Activated CD4-positive, alpha-beta memory T cell treated with anti-CD3 and anti-CD28 coated beads, Interleukin-2, amount 10 ng/mL, durations not matched to agents 7 days and 5 days (primary cell): ENCODE results near the gene TNRC6B. TPM values are rescaled to one million over a fixed set of nuclear protein-coding genes. Genes with fewer than 3 reads are reported as not detected.
"Not testable (repeated sequence)": the region's sequence is repeated elsewhere in the genome, so short reads cannot be mapped to it uniquely, and the experiment has no call there.

Source experiments
- CTCF ChIA-PET: fragments of 350-600 bp; sonication (Branson Sonifier 250); formaldehyde crosslinking; loops from one replicate; lab custom pipeline; 2021; ENCODE audit warnings: antibody characterized with exemption, inconsistent platforms; lab: Charles Lee
- POLR2A ChIA-PET: fragments of 350-600 bp; sonication (Branson Sonifier 250); formaldehyde crosslinking; loops from one replicate; lab custom pipeline; 2021; ENCODE audit warnings: antibody characterized with exemption; lab: Charles Lee
- DNase-seq: peaks from one replicate; pipeline ENCODE4 v3.0.0-alpha.2; 2020
- H3K27ac Mint-ChIP-seq: one replicate; pipeline ENCODE4 v1.8.0; 2021; ENCODE audit warnings: mild to moderate bottlenecking, mixed read lengths
- H3K27me3 Mint-ChIP-seq: one replicate; pipeline ENCODE4 v1.8.0; 2021; ENCODE audit warnings: mixed read lengths
- H3K36me3 Mint-ChIP-seq: one replicate; pipeline ENCODE4 v1.8.0; 2021; ENCODE audit warnings: low read depth, mixed read lengths
- H3K4me1 Mint-ChIP-seq: one replicate; pipeline ENCODE4 v1.8.0; 2021; ENCODE audit warnings: mixed read lengths
- H3K4me3 Mint-ChIP-seq: one replicate; pipeline ENCODE4 v1.8.0; 2021; ENCODE audit warnings: mild to moderate bottlenecking, mixed read lengths
- H3K9me3 Mint-ChIP-seq: one replicate; pipeline ENCODE4 v1.8.0; 2021; ENCODE audit warnings: mixed read lengths
- total RNA-seq, 2 experiments: library from RNA; stranded (reverse); gene quantifications; one replicate each; pipeline ENCODE4 v1.2.3, GENCODE V29; 2021

Gene TNRC6B
- total RNA-seq, 2 experiments from 2014 or later: 51.0 to 55.0 TPM

DNA sequence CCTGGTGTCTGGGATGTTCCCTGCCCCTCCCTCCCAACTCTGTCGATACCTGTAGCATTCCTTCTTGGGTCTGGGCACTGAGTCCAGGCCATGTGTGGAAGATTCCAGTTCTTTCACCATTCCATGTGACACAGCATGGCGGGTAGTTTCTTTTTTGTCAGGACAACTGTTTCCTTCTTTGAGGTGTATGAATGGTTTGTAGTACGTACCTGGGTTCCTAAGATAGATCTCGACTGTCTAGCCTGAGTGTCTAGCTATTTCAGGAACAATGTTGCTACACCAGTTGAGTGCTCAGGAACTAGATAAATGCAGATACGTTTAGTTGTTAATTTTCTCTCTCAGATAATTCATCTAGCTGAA is 43.3 kb downstream of the TNRC6B start:
- Mint-ChIP-seq H3K4me3 (no peak overlapping the region), H3K36me3 (peaks cover 8% of the 10 kb centered on the region), H3K27ac (no peak overlapping the region), H3K9me3 (no peaks in the 10 kb centered on the region), H3K4me1 (peaks cover 50% of the 10 kb centered on the region), H3K27me3 (no peaks in the 10 kb centered on the region)
- ChIA-PET CTCF (interaction anchor here (1.2 kb wide), 1 partner anchor 127 kb away, joined by 3 read pairs; no protein-coding TSS in a partner anchor), POLR2A (interaction anchor here (1.3 to 1.4 kb wide), 3 partner anchors 20 to 177 kb away, joined by 4 to 6 read pairs (median 6); no protein-coding TSS in a partner anchor)
- no peak for DNase-seq

DNA sequence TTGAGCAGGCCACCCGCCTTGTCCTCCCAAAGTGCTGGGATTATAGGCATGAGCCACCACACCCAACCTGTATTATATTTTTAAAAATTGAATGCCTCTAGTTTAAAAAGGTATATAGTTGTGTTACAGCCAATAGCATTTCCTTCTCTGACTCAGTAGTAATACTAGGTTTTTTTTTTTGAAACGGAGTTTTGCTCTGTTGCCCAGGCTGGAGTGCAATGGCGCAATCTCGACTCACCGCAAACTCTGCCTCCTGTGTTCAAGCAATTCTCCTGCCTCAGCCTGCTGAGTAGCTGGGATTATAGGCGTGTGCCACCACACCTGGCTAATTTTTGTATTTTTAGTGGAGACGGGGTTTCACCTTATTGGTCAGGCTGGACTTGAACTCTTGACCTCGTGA is 45.3 kb downstream of the TNRC6B start:
- peaks cover 40% of the 10 kb centered on the region for H3K4me1 Mint-ChIP-seq
- H3K9me3 Mint-ChIP-seq, H3K27me3 Mint-ChIP-seq, H3K4me3 Mint-ChIP-seq, DNase-seq, CTCF ChIA-PET, H3K27ac Mint-ChIP-seq, POLR2A ChIA-PET: not testable (repeated sequence)
- H3K36me3 Mint-ChIP-seq: peaks cover 16% of the 10 kb centered on the region

DNA sequence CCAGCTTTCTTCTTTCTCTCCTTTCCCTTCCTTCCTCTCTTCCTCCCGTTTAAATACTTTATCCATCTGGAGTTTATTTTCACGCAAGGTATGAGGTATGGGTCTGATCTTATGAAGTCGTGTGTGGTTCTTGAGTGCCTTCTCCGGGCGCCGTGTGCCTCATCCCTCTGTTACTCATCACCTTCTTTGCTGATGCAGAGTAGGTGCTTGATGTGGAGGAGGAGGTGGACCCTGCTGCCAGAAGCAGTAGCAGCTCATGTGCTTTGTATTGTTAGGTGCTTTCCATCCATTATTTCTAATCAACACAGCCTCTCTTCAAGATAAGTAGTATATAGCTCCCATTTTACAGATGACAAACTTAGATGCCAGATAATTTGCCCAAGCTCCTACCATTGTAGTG is 47.0 kb downstream of the TNRC6B start:
- no peak for DNase-seq
- H3K36me3 Mint-ChIP-seq: peaks cover 17% of the 10 kb centered on the region
- no peaks in the 10 kb centered on the region for H3K27me3 Mint-ChIP-seq
- no peaks in the 10 kb centered on the region for H3K9me3 Mint-ChIP-seq
- no peak overlapping the region for H3K4me3 Mint-ChIP-seq
- peaks cover 25% of the 10 kb centered on the region for H3K4me1 Mint-ChIP-seq
- POLR2A ChIA-PET: interaction anchor here (1.0 to 1.3 kb wide), 3 partner anchors 9 to 101 kb away, joined by 3 to 4 read pairs (median 3); no protein-coding TSS in a partner anchor
- CTCF ChIA-PET: no interaction called here
- H3K27ac Mint-ChIP-seq: no peak overlapping the region

DNA sequence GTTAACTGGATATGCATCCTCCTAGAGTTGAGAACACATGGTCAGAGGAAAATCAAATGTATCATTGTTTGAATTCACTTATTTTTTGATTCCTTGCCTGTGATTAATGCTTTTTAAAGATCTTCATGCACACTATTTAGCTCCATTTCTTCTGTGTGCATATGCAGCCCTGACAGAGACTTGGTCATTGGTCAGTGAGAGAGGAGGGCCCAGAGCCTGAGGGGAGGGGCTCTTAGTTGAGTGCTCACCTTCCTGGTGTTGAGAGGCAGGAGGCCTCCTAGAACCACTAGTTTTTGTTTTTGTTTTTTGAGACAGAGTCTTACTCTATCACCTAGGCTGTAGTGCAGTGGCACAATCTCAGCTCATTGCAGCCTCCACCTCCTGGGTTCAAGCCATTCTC is 48.9 kb downstream of the TNRC6B start:
- Mint-ChIP-seq H3K9me3 (no peaks in the 10 kb centered on the region), H3K4me1 (peaks cover 19% of the 10 kb centered on the region), H3K4me3 (no peak overlapping the region), H3K36me3 (peaks cover 23% of the 10 kb centered on the region), H3K27me3 (no peaks in the 10 kb centered on the region), H3K27ac (no peak overlapping the region)
- ChIA-PET CTCF (no interaction called here), POLR2A (interaction anchor here (0.9 kb wide), 1 partner anchor 48 kb away, joined by 3 read pairs; no protein-coding TSS in a partner anchor)
- no peak for DNase-seq

DNA sequence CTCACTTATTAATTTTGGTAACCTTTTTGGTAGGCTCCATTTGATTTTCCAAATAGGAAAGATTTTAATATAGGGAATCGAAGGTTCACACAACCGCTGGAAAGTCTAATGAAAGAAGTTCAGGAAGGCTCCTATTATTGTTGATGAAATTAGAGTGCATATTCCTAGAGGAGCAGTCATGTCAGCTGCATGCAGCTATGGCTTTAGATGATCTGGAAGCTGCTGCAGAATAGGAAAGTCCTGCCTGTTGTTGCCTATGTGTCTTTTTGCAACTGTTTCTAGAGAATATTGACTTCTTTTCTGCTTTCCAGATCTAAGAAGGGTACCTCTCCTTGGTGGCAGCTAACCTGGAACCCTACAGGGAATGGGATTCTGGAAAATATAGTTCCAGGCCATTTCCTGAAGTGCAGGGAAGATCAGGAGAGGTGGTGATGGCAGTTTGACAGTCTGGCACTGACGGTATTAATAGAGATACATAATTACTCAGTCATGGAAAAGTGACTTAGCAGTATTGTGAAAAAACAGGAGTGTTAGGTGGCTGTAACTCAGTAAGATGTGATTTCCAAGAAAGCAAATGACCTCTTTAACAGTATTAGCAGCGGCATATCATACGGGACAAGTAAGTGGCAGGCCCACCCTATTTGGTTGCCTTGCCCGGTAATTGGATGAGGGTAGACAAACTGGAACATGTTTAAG is 54.0 kb downstream of the TNRC6B start:
- Mint-ChIP-seq H3K27ac (no peak overlapping the region), H3K4me3 (no peak overlapping the region), H3K27me3 (no peaks in the 10 kb centered on the region), H3K4me1 (peaks cover 8% of the 10 kb centered on the region), H3K9me3 (no peaks in the 10 kb centered on the region), H3K36me3 (peaks cover 31% of the 10 kb centered on the region)
- POLR2A ChIA-PET: no interaction called here
- DNase-seq: no peak
- CTCF ChIA-PET: interaction anchor here (1.2 kb wide), 1 partner anchor 10 kb away, joined by 3 read pairs; no protein-coding TSS in a partner anchor

DNA sequence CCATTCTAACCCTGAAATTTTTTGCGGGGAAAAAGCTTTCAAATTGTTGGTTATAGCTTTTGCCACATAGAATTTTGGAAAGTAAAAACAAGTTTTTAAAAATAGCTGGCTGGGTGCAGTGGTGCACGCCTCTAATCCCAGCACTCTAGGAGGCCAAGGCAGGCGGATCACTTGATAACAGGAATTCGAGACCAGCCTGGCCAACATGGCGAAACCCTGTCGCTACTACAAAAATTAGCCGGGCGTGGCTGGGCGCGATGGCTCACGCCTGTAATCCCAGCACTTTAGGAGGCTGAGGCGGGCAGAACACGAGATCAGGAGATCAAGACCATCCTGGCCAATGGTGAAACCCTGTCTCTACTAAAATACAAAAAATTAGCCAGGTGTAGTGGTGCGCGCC is 54.9 kb downstream of the TNRC6B start:
- no peak overlapping the region for H3K4me3 Mint-ChIP-seq
- CTCF ChIA-PET: interaction anchor here (0.6 to 1.2 kb wide), 2 partner anchors 9 to 1065 kb away, joined by 3 read pairs; no protein-coding TSS in a partner anchor
- POLR2A ChIA-PET: interaction anchor here (0.7 kb wide), 1 partner anchor 17 kb away, joined by 3 read pairs; no protein-coding TSS in a partner anchor

DNA sequence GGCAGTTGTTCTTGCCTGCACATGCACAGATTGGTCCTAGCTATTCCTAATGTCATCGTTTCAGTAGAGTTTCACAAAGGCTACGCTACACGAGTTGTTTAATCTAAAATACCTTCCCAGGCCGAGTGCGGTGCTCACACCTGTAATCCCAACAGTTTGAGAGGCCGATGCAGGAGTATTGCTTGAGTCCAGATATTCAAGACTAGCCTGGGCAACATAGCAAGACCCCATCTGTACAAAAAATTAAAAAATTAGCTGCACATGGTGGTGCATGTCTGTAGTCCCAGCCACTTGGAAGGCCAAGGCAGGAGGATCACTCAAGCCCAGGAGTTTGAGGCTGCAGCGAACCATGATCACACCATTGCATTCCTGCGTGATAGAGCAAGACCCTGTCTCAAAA is 56.2 kb downstream of the TNRC6B start:
- no peak overlapping the region for H3K27ac Mint-ChIP-seq
- no peak overlapping the region for H3K4me3 Mint-ChIP-seq
- CTCF ChIA-PET: no interaction called here
- peaks cover 27% of the 10 kb centered on the region for H3K4me1 Mint-ChIP-seq
- H3K9me3 Mint-ChIP-seq: no peaks in the 10 kb centered on the region
- H3K36me3 Mint-ChIP-seq: peaks cover 34% of the 10 kb centered on the region
- POLR2A ChIA-PET: no interaction called here
- H3K27me3 Mint-ChIP-seq: no peaks in the 10 kb centered on the region
- no peak for DNase-seq

More for the DNA sequence above, 54.9 kb downstream of the TNRC6B start:
- Mint-ChIP-seq H3K4me1 (peaks cover 14% of the 10 kb centered on the region), H3K27ac (no peak overlapping the region), H3K36me3 (peaks cover 31% of the 10 kb centered on the region), H3K27me3 (no peaks in the 10 kb centered on the region), H3K9me3 (no peaks in the 10 kb centered on the region)
- DNase-seq: no peak

DNA sequence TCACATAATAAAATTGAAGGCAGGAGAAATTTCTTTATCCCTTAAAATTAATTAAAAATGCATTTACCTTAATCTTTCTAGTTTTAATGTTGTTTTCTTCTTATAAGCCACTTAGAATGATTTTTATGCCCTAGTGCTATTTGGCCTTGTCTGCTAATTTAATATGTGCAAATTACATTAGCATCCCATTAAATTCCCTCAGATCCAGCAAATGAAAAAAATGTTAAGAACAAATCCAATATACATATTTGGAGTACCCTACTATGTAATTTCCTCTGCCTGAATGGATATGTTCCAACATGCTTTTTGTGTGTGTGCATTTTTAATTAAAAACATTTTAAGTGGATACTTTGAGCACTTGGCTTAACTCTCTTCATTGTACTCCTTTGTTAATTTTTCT is 56.9 kb downstream of the TNRC6B start:
- no peaks in the 10 kb centered on the region for H3K9me3 Mint-ChIP-seq
- peaks cover 29% of the 10 kb centered on the region for H3K36me3 Mint-ChIP-seq
- no peak overlapping the region for H3K4me3 Mint-ChIP-seq
- no peaks in the 10 kb centered on the region for H3K27me3 Mint-ChIP-seq
- ChIA-PET POLR2A (no interaction called here), CTCF (no interaction called here)
- peaks cover 34% of the 10 kb centered on the region for H3K4me1 Mint-ChIP-seq
- DNase-seq: no peak
- H3K27ac Mint-ChIP-seq: no peak overlapping the region

DNA sequence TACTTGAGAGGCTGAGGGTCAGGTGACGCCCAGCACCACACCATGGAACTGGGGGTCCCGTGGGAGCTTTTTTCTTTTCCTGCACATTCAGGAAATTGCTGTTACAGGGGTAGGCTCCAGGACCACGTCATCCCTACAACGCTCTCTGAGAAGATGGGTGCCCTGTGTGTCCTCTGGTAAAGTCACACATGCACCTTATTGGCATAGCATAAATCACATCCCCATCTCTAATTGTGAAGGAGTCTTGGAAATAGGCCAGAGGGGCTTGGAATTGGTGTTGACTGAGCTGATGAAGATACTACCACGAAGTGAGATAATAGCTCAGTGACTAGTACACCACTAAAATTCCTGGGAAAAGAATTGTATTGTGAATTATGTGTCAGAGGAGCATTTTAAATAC is 57.6 kb downstream of the TNRC6B start:
- H3K9me3 Mint-ChIP-seq: no peaks in the 10 kb centered on the region
- DNase-seq: no peak
- ChIA-PET CTCF (no interaction called here), POLR2A (interaction anchor here (0.7 kb wide), 1 partner anchor 28 kb away, joined by 3 read pairs; no protein-coding TSS in a partner anchor)
- peaks cover 25% of the 10 kb centered on the region for H3K36me3 Mint-ChIP-seq
- no peaks in the 10 kb centered on the region for H3K27me3 Mint-ChIP-seq
- H3K4me3 Mint-ChIP-seq: no peak overlapping the region
- H3K4me1 Mint-ChIP-seq: peaks cover 37% of the 10 kb centered on the region
- no peak overlapping the region for H3K27ac Mint-ChIP-seq

DNA sequence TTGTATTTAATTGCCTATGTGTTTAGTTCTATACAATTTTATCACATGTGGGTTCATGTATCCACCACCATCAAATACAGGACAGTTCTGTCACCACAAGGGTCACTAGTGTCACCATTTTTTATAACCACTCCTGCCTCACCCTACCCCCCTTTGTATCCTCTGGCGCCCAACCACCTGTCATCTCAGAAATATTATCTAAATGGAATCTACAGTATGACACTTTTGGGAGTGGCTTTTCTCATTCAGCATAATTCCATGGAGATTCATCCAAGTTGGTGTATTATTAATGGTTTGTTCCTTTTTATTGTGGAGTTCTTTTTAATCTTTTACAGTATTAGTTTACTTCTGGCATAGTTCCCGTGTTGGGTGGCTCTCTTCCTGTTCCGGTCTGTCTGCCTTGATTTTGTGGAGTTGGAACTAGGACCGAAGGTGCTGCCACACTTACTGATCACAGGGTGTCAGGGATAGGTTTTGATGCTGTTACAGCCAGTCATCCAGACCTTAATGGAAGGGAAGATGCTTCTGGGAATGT is 58.5 kb downstream of the TNRC6B start:
- Mint-ChIP-seq H3K27ac (no peak overlapping the region), H3K4me3 (no peak overlapping the region), H3K4me1 (peaks cover 46% of the 10 kb centered on the region)

DNA sequence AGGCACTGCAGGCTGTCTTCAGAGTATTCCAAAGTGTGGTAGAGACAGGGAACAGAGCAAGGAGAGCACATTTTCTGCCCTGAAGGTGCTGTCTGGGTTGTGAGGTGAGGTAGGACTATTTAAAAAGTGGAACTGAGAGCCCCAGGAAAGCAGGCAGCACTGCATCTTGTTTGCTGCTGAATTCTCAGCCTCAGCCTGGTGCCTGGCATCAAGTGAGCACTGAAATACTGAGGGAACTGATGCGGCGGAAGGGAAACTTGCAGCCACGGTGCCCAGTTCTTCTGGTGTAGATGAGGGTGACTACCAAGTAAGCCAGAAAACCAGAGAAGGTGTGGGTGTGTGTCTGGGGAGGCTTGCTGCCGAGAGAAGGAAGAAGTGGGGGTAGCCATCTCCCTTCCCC is 59.5 kb downstream of the TNRC6B start:
- no peak for DNase-seq
- Mint-ChIP-seq H3K27me3 (no peaks in the 10 kb centered on the region), H3K4me3 (no peak overlapping the region), H3K4me1 (peaks cover 57% of the 10 kb centered on the region), H3K27ac (no peak overlapping the region), H3K36me3 (peaks cover 20% of the 10 kb centered on the region), H3K9me3 (no peaks in the 10 kb centered on the region)
- ChIA-PET POLR2A (no interaction called here), CTCF (interaction anchor here (0.5 kb wide), 1 partner anchor 251 kb away, joined by 3 read pairs; no protein-coding TSS in a partner anchor)

More for the DNA sequence above, 58.5 kb downstream of the TNRC6B start:
- Mint-ChIP-seq H3K27me3 (no peaks in the 10 kb centered on the region), H3K36me3 (peaks cover 22% of the 10 kb centered on the region), H3K9me3 (no peaks in the 10 kb centered on the region)
- ChIA-PET POLR2A (no interaction called here), CTCF (no interaction called here)
- no peak for DNase-seq

DNA sequence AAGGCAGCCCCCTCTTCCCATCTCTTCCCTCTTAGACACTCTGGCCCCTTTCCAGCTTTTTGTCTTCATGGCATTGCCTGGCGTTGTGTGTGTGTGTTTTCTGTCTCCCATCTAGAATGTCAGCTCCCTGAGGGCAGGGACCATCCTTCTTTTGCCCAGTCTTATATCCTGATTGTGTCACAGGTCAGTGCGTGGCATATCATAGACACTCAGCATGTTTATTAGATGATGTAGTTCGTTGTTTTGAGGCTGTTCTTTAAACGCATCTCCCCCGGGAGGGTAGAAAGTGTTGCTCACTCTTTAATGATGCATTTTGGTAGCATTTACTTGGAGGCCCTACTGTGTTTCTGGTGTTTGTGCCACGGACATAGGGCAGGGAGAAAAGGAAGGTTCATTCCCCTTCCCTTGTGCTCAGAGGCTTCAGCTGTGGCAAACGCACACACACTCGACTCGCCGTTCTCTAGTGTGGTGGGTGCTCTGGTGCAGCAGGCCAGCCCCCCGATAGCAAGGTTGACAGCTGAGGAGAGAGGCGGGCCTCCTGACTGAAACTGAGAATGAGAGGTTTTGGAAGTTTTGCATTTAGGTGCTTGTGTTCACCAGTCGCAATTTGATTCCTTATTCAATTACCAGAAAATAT is 60.2 kb downstream of the TNRC6B start:
- no peaks in the 10 kb centered on the region for H3K9me3 Mint-ChIP-seq
- DNase-seq: no peak
- ChIA-PET CTCF (interaction anchor here (1.0 kb wide), 1 partner anchor 113 kb away, joined by 3 read pairs; no protein-coding TSS in a partner anchor), POLR2A (interaction anchor here (1.7 kb wide), 1 partner anchor 20 kb away, joined by 4 read pairs; no protein-coding TSS in a partner anchor)
- H3K27me3 Mint-ChIP-seq: no peaks in the 10 kb centered on the region
- peaks cover 18% of the 10 kb centered on the region for H3K36me3 Mint-ChIP-seq
- H3K27ac Mint-ChIP-seq: peak overlapping the region; percentile 14
- H3K4me1 Mint-ChIP-seq: peaks cover 60% of the 10 kb centered on the region
- no peak overlapping the region for H3K4me3 Mint-ChIP-seq
